Osteocyte (in vitro differentiated cells): ENCODE results near the gene PI4KA. TPM values are rescaled to one million over a fixed set of nuclear protein-coding genes. Genes with fewer than 3 reads are reported as not detected.
"Not testable (repeated sequence)": the region's sequence is repeated elsewhere in the genome, so short reads cannot be mapped to it uniquely, and the experiment has no call there.

Source experiments
- DNase-seq: peaks from one replicate; pipeline ENCODE4 v3.0.0; 2021; ENCODE audit warnings: mixed read lengths; ENCODE audit not compliant: unreplicated experiment; ENCODE audit errors: extremely low spot score
- H3K27ac Mint-ChIP-seq: one replicate; pipeline ENCODE4 v1.8.0; 2021; ENCODE audit warnings: mild to moderate bottlenecking, mixed read lengths; ENCODE audit not compliant: unreplicated experiment
- H3K27me3 Mint-ChIP-seq: one replicate; pipeline ENCODE4 v1.8.0; 2021; ENCODE audit warnings: mixed read lengths; ENCODE audit not compliant: unreplicated experiment
- H3K36me3 Mint-ChIP-seq: one replicate; pipeline ENCODE4 v1.8.0; 2021; ENCODE audit warnings: mixed read lengths; ENCODE audit not compliant: unreplicated experiment
- H3K4me1 Mint-ChIP-seq: one replicate; pipeline ENCODE4 v1.8.0; 2021; ENCODE audit warnings: mixed read lengths; ENCODE audit not compliant: unreplicated experiment
- H3K4me3 Mint-ChIP-seq: one replicate; pipeline ENCODE4 v1.8.0; 2021; ENCODE audit warnings: mild to moderate bottlenecking, moderate library complexity, mixed read lengths; ENCODE audit not compliant: unreplicated experiment
- H3K9me3 Mint-ChIP-seq: one replicate; pipeline ENCODE4 v1.8.0; 2021; ENCODE audit warnings: mixed read lengths; ENCODE audit not compliant: unreplicated experiment
- CTCF ChIP-seq: fragments of 200-600 bp; sonication (generic); IDR thresholded peaks from 2 replicates; pipeline ENCODE4 v1.5.0; 2021; ENCODE audit warnings: antibody characterized with exemption, mild to moderate bottlenecking, moderate library complexity
- total RNA-seq: library from RNA; stranded (reverse); gene quantifications from 2 replicates; pipeline ENCODE4 v1.2.1, GENCODE V29; 2021

The PI4KA gene
- total RNA-seq, 1 donor from 2014 or later = 108 TPM

GRCh38 chr22:20673295-20674195 is 185.1 kb downstream of the PI4KA start:
- no peak for TF ChIP-seq CTCF
- Mint-ChIP-seq H3K4me1 (no peaks in the 10 kb centered on the region), H3K27me3 (peaks cover 53% of the 10 kb centered on the region), H3K36me3 (peaks cover 10% of the 10 kb centered on the region), H3K9me3 (peaks cover 16% of the 10 kb centered on the region), H3K27ac (no peak overlapping the region), H3K4me3 (no peak overlapping the region)
- DNase-seq = no peak

- DNase-seq = no peak
- TF ChIP-seq CTCF = no peak
- peaks cover 10% of the 10 kb centered on the region for H3K36me3 Mint-ChIP-seq
- no peaks in the 10 kb centered on the region for H3K4me1 Mint-ChIP-seq
- H3K4me3 Mint-ChIP-seq = no peak overlapping the region
- peaks cover 16% of the 10 kb centered on the region for H3K9me3 Mint-ChIP-seq
- no peak overlapping the region for H3K27ac Mint-ChIP-seq
- H3K27me3 Mint-ChIP-seq = peaks cover 50% of the 10 kb centered on the region
Observed at GRCh38 chr22:20672732-20673131, 185.9 kb downstream of the PI4KA start.

- DNase-seq = no peak
- Mint-ChIP-seq H3K27ac (no peak overlapping the region), H3K4me1 (no peaks in the 10 kb centered on the region), H3K27me3 (peaks cover 43% of the 10 kb centered on the region), H3K9me3 (peaks cover 16% of the 10 kb centered on the region), H3K4me3 (no peak overlapping the region), H3K36me3 (peaks cover 10% of the 10 kb centered on the region)
- TF ChIP-seq CTCF = no peak
Observed at GRCh38 chr22:20672082-20672424, 186.6 kb downstream of the PI4KA start.

GRCh38 chr22:20671409-20672081 is 187.1 kb downstream of the PI4KA start:
- Mint-ChIP-seq H3K27me3 (peaks cover 41% of the 10 kb centered on the region), H3K4me3 (no peak overlapping the region), H3K4me1 (no peaks in the 10 kb centered on the region), H3K9me3 (peaks cover 16% of the 10 kb centered on the region), H3K36me3 (peaks cover 10% of the 10 kb centered on the region), H3K27ac (no peak overlapping the region)
- TF ChIP-seq CTCF = no peak
- peak; percentile 10 for DNase-seq

- not testable (repeated sequence) for H3K4me3 Mint-ChIP-seq, H3K27ac Mint-ChIP-seq, H3K36me3 Mint-ChIP-seq, H3K4me1 Mint-ChIP-seq, H3K9me3 Mint-ChIP-seq
- DNase-seq = peak; percentile 82
- peaks cover 41% of the 10 kb centered on the region for H3K27me3 Mint-ChIP-seq
Observed at GRCh38 chr22:20670457-20671261, 188.0 kb downstream of the PI4KA start.

GRCh38 chr22:20669884-20670283 is 188.7 kb downstream of the PI4KA start:
- H3K27me3 Mint-ChIP-seq = peaks cover 36% of the 10 kb centered on the region
- peak; percentile 79 for DNase-seq
- H3K9me3 Mint-ChIP-seq, H3K4me3 Mint-ChIP-seq, H3K36me3 Mint-ChIP-seq, H3K27ac Mint-ChIP-seq, H3K4me1 Mint-ChIP-seq: not testable (repeated sequence)

GRCh38 chr22:20669471-20669870 is 189.1 kb downstream of the PI4KA start:
- peaks cover 37% of the 10 kb centered on the region for H3K27me3 Mint-ChIP-seq
- H3K4me3 Mint-ChIP-seq, H3K9me3 Mint-ChIP-seq, H3K36me3 Mint-ChIP-seq, H3K27ac Mint-ChIP-seq, H3K4me1 Mint-ChIP-seq: not testable (repeated sequence)
- DNase-seq = peak; percentile 81

- H3K27ac Mint-ChIP-seq, H3K36me3 Mint-ChIP-seq, H3K4me1 Mint-ChIP-seq, H3K4me3 Mint-ChIP-seq, H3K9me3 Mint-ChIP-seq: not testable (repeated sequence)
- peaks cover 31% of the 10 kb centered on the region for H3K27me3 Mint-ChIP-seq
- DNase-seq = peak; percentile 83
Observed at GRCh38 chr22:20668769-20669168, 189.8 kb downstream of the PI4KA start.
